Keratinocyte (primary cell): ENCODE results near the gene MAP1LC3B. TPM values are rescaled to one million over a fixed set of nuclear protein-coding genes. Genes with fewer than 3 reads are reported as not detected.

ENCODE experiments used
- DNase-seq: peaks from one replicate; pipeline ENCODE4 v3.0.0-alpha.2; 2011; ENCODE audit warnings: low read depth, missing footprints, low spot score
- FAIRE-seq: peaks from 2 replicates; lab custom pipeline; 2011; peaks lifted over from hg19 to GRCh38; lab: Jason Lieb, UNC
- H2AFZ ChIP-seq: 2 replicates; pipeline ENCODE4 v1.6.0; 2012; ENCODE audit warnings: low read length, control low read depth, inconsistent platforms; ENCODE audit not compliant: control insufficient read depth
- H3K27ac ChIP-seq: 2 replicates; pipeline ENCODE4 v1.5.1; 2011; ENCODE audit warnings: low read length; ENCODE audit not compliant: control insufficient read depth, insufficient read depth
- H3K27me3 ChIP-seq: 3 replicates; pipeline ENCODE4 v1.6.0; 2011; ENCODE audit warnings: low read length; ENCODE audit not compliant: control insufficient read depth, insufficient read depth; ENCODE audit errors: extremely low read depth
- H3K36me3 ChIP-seq, 2 experiments: 2 replicates in 1 of 2; 3 replicates in 1 of 2; pipeline ENCODE4 v1.5.1; 2011; ENCODE audit warnings: low read length in 2 of 2, mild to moderate bottlenecking in 1 of 2; ENCODE audit not compliant: control insufficient read depth in 2 of 2, insufficient read depth in 2 of 2; ENCODE audit errors: extremely low read depth in 1 of 2
- H3K4me1 ChIP-seq: 3 replicates; pipeline ENCODE4 v1.5.1; 2011; ENCODE audit warnings: low read length; ENCODE audit not compliant: control insufficient read depth, insufficient read depth; ENCODE audit errors: extremely low read depth
- H3K4me2 ChIP-seq: 3 replicates; pipeline ENCODE4 v1.6.0; 2011; ENCODE audit warnings: low read depth, low read length; ENCODE audit not compliant: control insufficient read depth, insufficient read depth; ENCODE audit errors: extremely low read depth
- H3K4me3 ChIP-seq, 3 experiments: fragments of 200-600 bp in 1 of 3; sonication (generic) in 1 of 3; 2 replicates in 2 of 3; 3 replicates in 1 of 3; pipeline ENCODE4 v1.5.1; 2011 to 2016; ENCODE audit warnings: low read length in 3 of 3, mild to moderate bottlenecking in 3 of 3, control low read depth in 2 of 3, inconsistent platforms in 1 of 3, low read depth in 1 of 3, mixed read lengths in 1 of 3, mixed run types in 1 of 3, moderate library complexity in 1 of 3; ENCODE audit not compliant: control insufficient read depth in 2 of 3, insufficient read depth in 2 of 3; ENCODE audit errors: extremely low read depth in 1 of 3
- H3K79me2 ChIP-seq: 2 replicates; pipeline ENCODE4 v1.6.0; 2012; ENCODE audit warnings: low read length; ENCODE audit not compliant: control insufficient read depth, insufficient read depth
- H3K9ac ChIP-seq: 3 replicates; pipeline ENCODE4 v1.6.0; 2011; ENCODE audit warnings: low read length; ENCODE audit not compliant: control insufficient read depth, insufficient read depth; ENCODE audit errors: extremely low read depth
- H3K9me1 ChIP-seq: 3 replicates; pipeline ENCODE4 v1.6.0; 2011; ENCODE audit warnings: low read length; ENCODE audit not compliant: control insufficient read depth, insufficient read depth; ENCODE audit errors: extremely low read depth
- H3K9me3 ChIP-seq: 2 replicates; pipeline ENCODE4 v1.5.1; 2012; ENCODE audit warnings: low read depth, low read length; ENCODE audit not compliant: control insufficient read depth
- H4K20me1 ChIP-seq: 3 replicates; pipeline ENCODE4 v1.6.0; 2011; ENCODE audit warnings: low read length; ENCODE audit not compliant: control insufficient read depth, insufficient read depth; ENCODE audit errors: extremely low read depth
- CTCF ChIP-seq, 3 experiments: IDR thresholded peaks in 1 of 3; conservative IDR thresholded peaks in 1 of 3; optimal IDR thresholded peaks in 1 of 3; 2 replicates in 2 of 3; 3 replicates in 1 of 3; pipeline versions ENCODE3 to v1.5.1; 2011; ENCODE audit warnings: low read length in 3 of 3, mild to moderate bottlenecking in 3 of 3, moderate library complexity in 2 of 3, control low read depth in 1 of 3, inconsistent platforms in 1 of 3; ENCODE audit not compliant: insufficient read depth in 2 of 3; ENCODE audit errors: extremely low read depth in 1 of 3
- EZH2 ChIP-seq: IDR thresholded peaks from one replicate; pipeline ENCODE4 v1.6.1; 2012; ENCODE audit warnings: inconsistent platforms, mild to moderate bottlenecking, low read length, moderate library complexity
- dilution Hi-C: fragments of 300-500 bp; cut with MboI; formaldehyde crosslinking; loops from one replicate; pipeline ENCODE4 v1.7.0; 2020; ENCODE audit warnings: low sequenced_read_pairs; ENCODE audit not compliant: extremely low pct_ligation_motif_present
- polyA plus RNA-seq, 5 experiments: library from polyadenylated mRNA; depleted of rRNA in 3 of 5; stranded (reverse) in 3 of 5; stranded (forward) in 1 of 5; unstranded in 1 of 5; fragments of >200 nt; gene quantifications; 1 replicate in 1 of 5; 2 replicates in 3 of 5; 3 replicates in 1 of 5; pipeline versions ENCODE4 v1.2.1 to v1.2.3, GENCODE V29; 2011 to 2012; ENCODE audit warnings: missing spikeins in 2 of 5, low read depth in 1 of 5, low replicate concordance in 1 of 5

Gene MAP1LC3B
- polyA plus RNA-seq, 1 donor (not counting 4 experiments of a cell fraction or from before 2014, with no cell fraction given), result 50.3 TPM

GRCh38 chr16:87347932-87348615 is 44.1 kb upstream of the MAP1LC3B start:
- no peak for FAIRE-seq
- peaks cover 5% of the 10 kb centered on the region for H3K4me1 ChIP-seq
- no peak overlapping the region for H3K9ac ChIP-seq
- H3K4me3 ChIP-seq, result no peak overlapping the region
- H4K20me1 ChIP-seq, result no peaks in the 10 kb centered on the region
- dilution Hi-C loops, result no loop called here
- DNase-seq, result no peak
- H3K9me1 ChIP-seq, result no peaks in the 10 kb centered on the region
- TF ChIP-seq EZH2, result no peak
- no peak for TF ChIP-seq CTCF (optimal IDR thresholded peaks at IDR 0.05 in 1 of 3, IDR thresholded peaks at IDR 0.05 in 1 of 3, conservative IDR thresholded peaks at IDR 0.05 in 1 of 3; ENCODE audit: extremely low read depth in 1 of 3, insufficient read depth in 2 of 3, low read length in 3 of 3)
- H3K27ac ChIP-seq, result no peak overlapping the region
- peaks cover 10 to 12% of the 10 kb centered on the region in 2 experiments for H3K36me3 ChIP-seq
- H3K9me3 ChIP-seq, result no peaks in the 10 kb centered on the region
- H3K4me2 ChIP-seq, result no peak overlapping the region
- peaks cover 22% of the 10 kb centered on the region for H3K79me2 ChIP-seq
- no peak overlapping the region for H2AFZ ChIP-seq
- no peaks in the 10 kb centered on the region for H3K27me3 ChIP-seq

- no peak overlapping the region for H2AFZ ChIP-seq
- no peak overlapping the region for H3K4me2 ChIP-seq
- H3K4me3 ChIP-seq, result no peak overlapping the region
- TF ChIP-seq CTCF (optimal IDR thresholded peaks at IDR 0.05 in 1 of 3, IDR thresholded peaks at IDR 0.05 in 1 of 3, conservative IDR thresholded peaks at IDR 0.05 in 1 of 3; ENCODE audit: extremely low read depth in 1 of 3, insufficient read depth in 2 of 3, low read length in 3 of 3), result no peak
- no peak for TF ChIP-seq EZH2
- no peak for DNase-seq
- H3K27me3 ChIP-seq, result no peaks in the 10 kb centered on the region
- no peak for FAIRE-seq
- no peak overlapping the region for H3K9ac ChIP-seq
- no peak overlapping the region for H3K27ac ChIP-seq
- peaks cover 7 to 9% of the 10 kb centered on the region in 2 experiments for H3K36me3 ChIP-seq
- peaks cover 24% of the 10 kb centered on the region for H3K79me2 ChIP-seq
- no peaks in the 10 kb centered on the region for H3K9me1 ChIP-seq
- H3K9me3 ChIP-seq, result no peaks in the 10 kb centered on the region
- H4K20me1 ChIP-seq, result no peaks in the 10 kb centered on the region
- peaks cover 5% of the 10 kb centered on the region for H3K4me1 ChIP-seq
- dilution Hi-C loops, result no loop called here
Observed at GRCh38 chr16:87348616-87349157, 43.4 kb upstream of the MAP1LC3B start.
